Endothelial cell of hepatic sinusoid (primary cell): ENCODE data around the gene SMAD6.

Experiments
- in situ Hi-C: cut with HindIII; loops from 2 replicates; pipeline ENCODE4 v1.10.0; 2017; ENCODE audit warnings: low sequenced_read_pairs

Gene SMAD6

GRCh38 chr15:66785637-66786036 lies 83.6 kb downstream of the SMAD6 start:
- in situ Hi-C loops, result no loop called here

- in situ Hi-C loops, result no loop called here
Measured at GRCh38 chr15:66786222-66786621, 84.2 kb downstream of the SMAD6 start.

GRCh38 chr15:66786708-66787488 lies 84.9 kb downstream of the SMAD6 start:
- in situ Hi-C loops, result no loop called here

- in situ Hi-C loops, result no loop called here
Measured at GRCh38 chr15:66787489-66787871, 85.4 kb downstream of the SMAD6 start.

GRCh38 chr15:66788024-66788423 lies 86.0 kb downstream of the SMAD6 start:
- in situ Hi-C loops, result no loop called here

- in situ Hi-C loops, result loop anchor here (5.0 kb wide), 3 partner anchors 37 to 87 kb away; partner anchors contain the start of gene SMAD6
Measured at GRCh38 chr15:66789029-66790025, 87.3 kb downstream of the SMAD6 start.

- in situ Hi-C loops, result no loop called here
Measured at GRCh38 chr15:66795851-66796250, 93.8 kb downstream of the SMAD6 start.

GRCh38 chr15:66796343-66796742 lies 94.3 kb downstream of the SMAD6 start:
- in situ Hi-C loops, result no loop called here

- in situ Hi-C loops, result no loop called here
Measured at GRCh38 chr15:66797921-66798320, 95.9 kb downstream of the SMAD6 start.

- in situ Hi-C loops, result no loop called here
Measured at GRCh38 chr15:66798426-66799061, 96.5 kb downstream of the SMAD6 start.

GRCh38 chr15:66799242-66799641 lies 97.2 kb downstream of the SMAD6 start:
- in situ Hi-C loops, result no loop called here

- in situ Hi-C loops, result no loop called here
Measured at GRCh38 chr15:66800584-66801235, 98.7 kb downstream of the SMAD6 start.

GRCh38 chr15:66801266-66801665 lies 99.2 kb downstream of the SMAD6 start:
- in situ Hi-C loops, result no loop called here

GRCh38 chr15:66802025-66803001 lies 100.3 kb downstream of the SMAD6 start:
- in situ Hi-C loops, result no loop called here

- in situ Hi-C loops, result no loop called here
Measured at GRCh38 chr15:66803182-66803729, 101.2 kb downstream of the SMAD6 start.

- in situ Hi-C loops, result no loop called here
Measured at GRCh38 chr15:66803749-66804148, 101.7 kb downstream of the SMAD6 start.

- in situ Hi-C loops, result no loop called here
Measured at GRCh38 chr15:66805202-66805885, 103.3 kb downstream of the SMAD6 start.

GRCh38 chr15:66808181-66808824 lies 106.3 kb downstream of the SMAD6 start:
- in situ Hi-C loops, result no loop called here
